Measurements from ENCODE around the gene RNF13. TPM values are rescaled to one million over a fixed set of nuclear protein-coding genes. Genes with fewer than 3 reads are reported as not detected.
"Not testable (repeated sequence)": the region's sequence is repeated elsewhere in the genome, so short reads cannot be mapped to it uniquely, and the experiment has no call there.

RNF13 gene
- total RNA-seq, 2 experiments from 2014 or later: 30.4 to 32.8 TPM

- POLR2A ChIA-PET: not testable (repeated sequence)
- CTCF ChIA-PET: interaction anchor here (0.8 kb wide), 1 partner anchor 22 kb away, joined by 4 read pairs; no protein-coding TSS in a partner anchor
Observed at GRCh38 chr3:149883860-149884259, 70.8 kb downstream of the RNF13 start.

- POLR2A ChIA-PET, CTCF ChIA-PET: not testable (repeated sequence)
Observed at GRCh38 chr3:149884848-149885247, 71.8 kb downstream of the RNF13 start.

- CTCF ChIA-PET: no interaction called here
- POLR2A ChIA-PET: no interaction called here
Observed at GRCh38 chr3:149886957-149887356, 73.9 kb downstream of the RNF13 start.

GRCh38 chr3:149891621-149892020 lies 78.6 kb downstream of the RNF13 start:
- CTCF ChIA-PET: no interaction called here
- POLR2A ChIA-PET: no interaction called here

- POLR2A ChIA-PET: no interaction called here
- CTCF ChIA-PET: no interaction called here
Observed at GRCh38 chr3:149892371-149892770, 79.4 kb downstream of the RNF13 start.

- ChIA-PET CTCF (no interaction called here), POLR2A (no interaction called here)
Observed at GRCh38 chr3:149894205-149894604, 81.2 kb downstream of the RNF13 start.

GRCh38 chr3:149895339-149895738 lies 82.3 kb downstream of the RNF13 start:
- ChIA-PET POLR2A (no interaction called here), CTCF (no interaction called here)

GRCh38 chr3:149895769-149896168 lies 82.8 kb downstream of the RNF13 start:
- POLR2A ChIA-PET: no interaction called here
- CTCF ChIA-PET: no interaction called here

- ChIA-PET POLR2A (no interaction called here), CTCF (no interaction called here)
Observed at GRCh38 chr3:149898771-149899170, 85.8 kb downstream of the RNF13 start.

- POLR2A ChIA-PET: no interaction called here
- CTCF ChIA-PET: no interaction called here
Observed at GRCh38 chr3:149900322-149900721, 87.3 kb downstream of the RNF13 start.

- ChIA-PET CTCF (interaction anchor here (1.1 kb wide), 1 partner anchor 34 kb away, joined by 3 read pairs; no protein-coding TSS in a partner anchor), POLR2A (no interaction called here)
Observed at GRCh38 chr3:149901770-149902169, 88.8 kb downstream of the RNF13 start.

- CTCF ChIA-PET: interaction anchor here (1.1 kb wide), 1 partner anchor 33 kb away, joined by 3 read pairs; no protein-coding TSS in a partner anchor
- POLR2A ChIA-PET: no interaction called here
Observed at GRCh38 chr3:149902498-149903139, 89.6 kb downstream of the RNF13 start.

- ChIA-PET CTCF (interaction anchor here (1.0 kb wide), 1 partner anchor 22 kb away, joined by 4 read pairs; no protein-coding TSS in a partner anchor), POLR2A (no interaction called here)
Observed at GRCh38 chr3:149906036-149906435, 93.0 kb downstream of the RNF13 start.

- ChIA-PET POLR2A (interaction anchor here (0.7 kb wide), 1 partner anchor 363 kb away, joined by 5 read pairs; no protein-coding TSS in a partner anchor), CTCF (interaction anchor here (0.7 kb wide), 1 partner anchor 430 kb away, joined by 3 read pairs; no protein-coding TSS in a partner anchor)
Observed at GRCh38 chr3:149908424-149908957, 95.5 kb downstream of the RNF13 start.

GRCh38 chr3:149909923-149910322 lies 96.9 kb downstream of the RNF13 start:
- ChIA-PET POLR2A (no interaction called here), CTCF (no interaction called here)

GRCh38 chr3:149917124-149917667 lies 104.2 kb downstream of the RNF13 start:
- POLR2A ChIA-PET: no interaction called here
- CTCF ChIA-PET: no interaction called here

GRCh38 chr3:149919509-149919908 lies 106.5 kb downstream of the RNF13 start:
- ChIA-PET POLR2A (no interaction called here), CTCF (no interaction called here)

GRCh38 chr3:149920119-149920518 lies 107.1 kb downstream of the RNF13 start:
- CTCF ChIA-PET: no interaction called here
- POLR2A ChIA-PET: no interaction called here

GRCh38 chr3:149933008-149933407 lies 120.0 kb downstream of the RNF13 start:
- ChIA-PET POLR2A (no interaction called here), CTCF (interaction anchor here (1.2 kb wide), 1 partner anchor 9 kb away, joined by 4 read pairs; no protein-coding TSS in a partner anchor)

GRCh38 chr3:149933858-149934257 lies 120.8 kb downstream of the RNF13 start:
- POLR2A ChIA-PET: no interaction called here
- CTCF ChIA-PET: no interaction called here

GRCh38 chr3:149934524-149934923 lies 121.5 kb downstream of the RNF13 start:
- CTCF ChIA-PET: interaction anchor here (1.5 kb wide), 1 partner anchor 266 kb away, joined by 4 read pairs; no protein-coding TSS in a partner anchor
- POLR2A ChIA-PET: interaction anchor here (0.6 kb wide), 1 partner anchor 12 kb away, joined by 6 read pairs; no protein-coding TSS in a partner anchor

Measured in activated CD8-positive, alpha-beta memory T cell treated with anti-CD3 and anti-CD28 coated beads for 36 hours (primary cell).